Ascending aorta (tissue), 2 donors: ENCODE measurements around the gene ABHD15. TPM values are rescaled to one million over a fixed set of nuclear protein-coding genes. Genes with fewer than 3 reads are reported as not detected.
"Not testable (repeated sequence)": the region's sequence is repeated elsewhere in the genome, so short reads cannot be mapped to it uniquely, and the experiment has no call there.

Experiments
- DNase-seq, 2 donors: peaks; one replicate each; pipeline ENCODE4 v3.0.0-alpha.2; 2019; ENCODE audit warnings: low spot score in 2 of 2
- H3K27ac ChIP-seq, 2 donors: fragments of 200-600 bp; sonication (generic); one replicate each; pipeline ENCODE4 v1.5.1; 2016 to 2017; ENCODE audit warnings: mild to moderate bottlenecking in 1 of 2
- H3K27me3 ChIP-seq: fragments of 200-600 bp; sonication (generic); one replicate; pipeline ENCODE4 v1.5.1; 2017
- H3K36me3 ChIP-seq, 2 donors: fragments of 200-600 bp; sonication (generic); one replicate each; pipeline ENCODE4 v1.5.1; 2016
- H3K4me1 ChIP-seq, 2 donors: fragments of 200-600 bp; sonication (generic); one replicate each; pipeline ENCODE4 v1.5.1; 2016 to 2017; ENCODE audit warnings: mild to moderate bottlenecking in 1 of 2
- H3K4me3 ChIP-seq, 2 donors: fragments of 200-600 bp; sonication (generic); one replicate each; pipeline ENCODE4 v1.5.1; 2016 to 2017; ENCODE audit warnings: mild to moderate bottlenecking in 1 of 2
- H3K9me3 ChIP-seq, 2 donors: fragments of 200-600 bp; sonication (generic); one replicate each; pipeline ENCODE4 v1.5.1; 2016
- intact Hi-C: fragments of 100-400 bp; cut with DNase I; formaldehyde crosslinking; loops from one replicate; pipeline ENCODE4 v1.15.1; 2023
- total RNA-seq: library from RNA; depleted of rRNA; stranded (reverse); fragments of >200 nt; gene quantifications from one replicate; pipeline ENCODE4 v1.1.0, GENCODE V29; 2016
- TF ChIP-seq, protein P1 (sequence below), 3 experiments: fragments of 200-600 bp in 2 of 3; fragments of 450-650 bp in 1 of 3; sonication (generic) in 2 of 3; IDR thresholded peaks; one replicate each; pipeline ENCODE4 v1.5.1; 2016 to 2019; ENCODE audit warnings: antibody characterized with exemption in 3 of 3, mild to moderate bottlenecking in 1 of 3, moderate library complexity in 1 of 3

ABHD15 gene
- total RNA-seq, 1 donor from 2014 or later, result 11.0 TPM

DNA sequence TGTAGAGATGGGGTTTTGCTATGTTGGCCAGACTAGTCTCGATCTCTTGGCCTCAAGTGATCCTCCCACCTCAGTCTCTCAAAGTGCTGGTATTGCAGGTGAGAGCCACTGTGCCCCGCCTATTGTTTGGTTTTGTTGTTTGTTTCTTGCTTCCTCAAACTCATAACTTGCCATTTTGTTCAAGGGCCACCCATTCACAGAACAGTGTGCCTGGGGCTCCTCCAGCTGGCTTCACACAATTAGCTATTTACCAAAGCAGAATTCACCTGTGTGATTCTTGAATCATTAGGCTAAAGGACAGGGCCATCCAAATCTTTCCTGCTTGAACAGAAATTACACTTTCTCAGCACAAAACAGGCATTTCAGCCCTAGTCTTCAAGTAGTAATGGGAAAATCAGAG is 7.2 kb downstream of the ABHD15 start:
- Histone ChIP-seq H3K36me3 (peaks cover 0 to 5% of the 10 kb centered on the region in 2 donors), H3K27ac (no peak overlapping the region)

DNA sequence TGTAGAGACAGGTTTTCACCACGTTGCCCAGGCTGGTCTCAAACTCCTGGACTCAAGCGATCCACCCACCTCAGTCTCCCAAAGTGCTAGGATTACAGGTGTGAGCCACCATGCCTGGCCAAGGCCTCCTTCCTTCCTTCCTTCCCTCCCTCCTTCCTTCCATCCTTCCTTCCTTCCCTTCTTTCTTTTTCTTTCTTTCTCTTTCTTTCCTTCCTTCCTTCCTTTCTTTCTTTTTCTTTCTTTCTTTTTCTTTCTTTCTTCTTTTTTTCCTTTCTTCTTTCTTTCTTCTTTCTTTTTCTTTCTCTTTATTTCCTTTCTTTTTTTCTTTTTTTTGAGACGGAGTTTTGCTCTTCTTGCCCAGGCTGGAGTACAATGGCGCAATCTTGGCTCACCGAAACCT is 8.7 kb downstream of the ABHD15 start:
- not testable (repeated sequence) for H3K27me3 ChIP-seq

More for the DNA sequence above, 7.2 kb downstream of the ABHD15 start:
- Histone ChIP-seq H3K9me3 (no peaks in the 10 kb centered on the region), H3K27me3 (no peaks in the 10 kb centered on the region), H3K4me3 (no peak overlapping the region), H3K4me1 (no peaks in the 10 kb centered on the region)
- no peak for DNase-seq
- TF ChIP-seq, protein P1, sequence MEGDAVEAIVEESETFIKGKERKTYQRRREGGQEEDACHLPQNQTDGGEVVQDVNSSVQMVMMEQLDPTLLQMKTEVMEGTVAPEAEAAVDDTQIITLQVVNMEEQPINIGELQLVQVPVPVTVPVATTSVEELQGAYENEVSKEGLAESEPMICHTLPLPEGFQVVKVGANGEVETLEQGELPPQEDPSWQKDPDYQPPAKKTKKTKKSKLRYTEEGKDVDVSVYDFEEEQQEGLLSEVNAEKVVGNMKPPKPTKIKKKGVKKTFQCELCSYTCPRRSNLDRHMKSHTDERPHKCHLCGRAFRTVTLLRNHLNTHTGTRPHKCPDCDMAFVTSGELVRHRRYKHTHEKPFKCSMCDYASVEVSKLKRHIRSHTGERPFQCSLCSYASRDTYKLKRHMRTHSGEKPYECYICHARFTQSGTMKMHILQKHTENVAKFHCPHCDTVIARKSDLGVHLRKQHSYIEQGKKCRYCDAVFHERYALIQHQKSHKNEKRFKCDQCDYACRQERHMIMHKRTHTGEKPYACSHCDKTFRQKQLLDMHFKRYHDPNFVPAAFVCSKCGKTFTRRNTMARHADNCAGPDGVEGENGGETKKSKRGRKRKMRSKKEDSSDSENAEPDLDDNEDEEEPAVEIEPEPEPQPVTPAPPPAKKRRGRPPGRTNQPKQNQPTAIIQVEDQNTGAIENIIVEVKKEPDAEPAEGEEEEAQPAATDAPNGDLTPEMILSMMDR (IDR thresholded peaks at IDR 0.05), result no peak
- intact Hi-C loops, result no loop called here

DNA sequence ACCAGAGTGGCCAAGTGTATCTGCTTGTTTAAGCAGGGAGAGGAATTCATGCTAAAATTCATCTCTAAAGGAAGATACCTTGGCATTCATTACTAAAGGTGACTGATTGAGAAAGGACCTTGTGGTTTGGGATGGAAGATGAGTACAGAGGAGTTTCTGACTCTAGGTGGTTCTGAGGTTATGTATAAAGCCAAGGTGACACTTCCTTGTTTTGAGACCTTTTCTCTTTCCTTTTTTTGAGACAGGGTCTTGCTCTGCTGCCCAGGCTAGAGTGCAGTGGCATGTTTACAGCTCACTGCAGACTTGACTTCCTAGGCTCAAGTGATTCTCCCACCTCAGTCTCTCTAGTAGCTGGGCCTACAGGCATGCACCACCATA is 9.1 kb downstream of the ABHD15 start:
- DNase-seq, result no peak
- H3K36me3 ChIP-seq, result peaks cover 0 to 5% of the 10 kb centered on the region in 2 donors
- no peaks in the 10 kb centered on the region for H3K27me3 ChIP-seq
- TF ChIP-seq, protein P1 (IDR thresholded peaks at IDR 0.05), result no peak
- no peaks in the 10 kb centered on the region for H3K9me3 ChIP-seq
- no peak overlapping the region for H3K27ac ChIP-seq
- H3K4me1 ChIP-seq, result no peaks in the 10 kb centered on the region
- intact Hi-C loops, result no loop called here
- H3K4me3 ChIP-seq, result no peak overlapping the region

More for the DNA sequence above, 8.7 kb downstream of the ABHD15 start:
- H3K4me1 ChIP-seq, H3K36me3 ChIP-seq, H3K9me3 ChIP-seq, DNase-seq, H3K4me3 ChIP-seq, H3K27ac ChIP-seq, intact Hi-C loops: not testable (repeated sequence)

DNA sequence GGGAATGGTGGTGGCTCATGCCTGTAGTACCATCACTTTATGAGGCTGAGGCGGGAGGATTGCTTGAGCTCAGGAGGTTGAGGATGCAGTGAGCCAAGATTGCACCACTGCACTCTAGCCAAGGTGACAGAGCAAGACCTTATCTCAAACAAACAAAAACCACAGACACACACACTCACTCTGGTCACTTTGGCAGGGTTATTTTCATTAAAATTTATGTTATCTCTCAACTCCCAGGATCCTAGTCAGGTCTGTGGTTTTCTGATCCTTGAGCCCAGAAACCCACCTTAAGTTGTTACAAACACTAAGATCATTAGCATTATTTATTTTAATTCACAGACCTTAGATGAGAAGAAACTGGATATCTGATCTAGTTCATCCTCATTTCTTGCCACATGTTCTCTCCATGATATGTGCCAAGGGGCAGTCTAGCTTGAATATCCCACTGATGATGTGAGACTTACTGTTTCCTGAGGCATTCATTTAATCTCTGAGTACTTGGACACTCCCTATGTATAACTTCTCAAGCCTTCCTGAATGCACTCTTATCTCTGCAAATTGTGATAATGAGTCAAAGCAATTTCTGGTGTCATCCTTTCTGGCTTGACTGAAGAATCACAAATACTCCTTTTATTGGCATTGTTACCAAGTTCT is 9.6 kb downstream of the ABHD15 start:
- Histone ChIP-seq H3K36me3 (peaks cover 0 to 4% of the 10 kb centered on the region in 2 donors), H3K4me1 (no peaks in the 10 kb centered on the region), H3K9me3 (no peaks in the 10 kb centered on the region), H3K27me3 (no peaks in the 10 kb centered on the region), H3K27ac (no peak overlapping the region), H3K4me3 (no peak overlapping the region)
- intact Hi-C loops, result no loop called here
- DNase-seq, result no peak
- TF ChIP-seq, protein P1 (IDR thresholded peaks at IDR 0.05), result no peak

DNA sequence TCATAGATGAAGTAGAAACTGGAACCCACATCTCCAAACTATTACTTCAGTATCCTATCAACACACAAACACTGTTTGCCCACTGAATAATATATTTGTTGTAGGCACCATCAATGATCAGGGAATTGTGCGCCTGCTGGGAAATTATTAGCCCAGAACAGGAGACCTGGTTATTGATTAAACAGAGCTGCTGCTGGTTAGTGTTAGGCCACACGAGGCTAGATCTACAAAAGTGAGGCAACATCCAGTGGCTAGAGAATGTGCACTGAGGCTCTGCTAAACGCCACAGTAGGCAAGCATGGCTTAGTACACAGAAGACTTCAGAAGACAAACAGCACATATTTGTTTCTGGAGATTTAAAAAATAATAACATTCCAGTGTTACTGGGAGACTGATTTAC is 11.0 kb downstream of the ABHD15 start:
- no peaks in the 10 kb centered on the region for H3K4me1 ChIP-seq
- no peak overlapping the region for H3K4me3 ChIP-seq
- H3K9me3 ChIP-seq, result no peaks in the 10 kb centered on the region
- TF ChIP-seq, protein P1 (IDR thresholded peaks at IDR 0.05), result no peak
- peaks cover 0 to 3% of the 10 kb centered on the region in 2 donors for H3K36me3 ChIP-seq
- intact Hi-C loops, result no loop called here
- H3K27me3 ChIP-seq, result no peaks in the 10 kb centered on the region
- H3K27ac ChIP-seq, result no peak overlapping the region
- DNase-seq, result no peak

DNA sequence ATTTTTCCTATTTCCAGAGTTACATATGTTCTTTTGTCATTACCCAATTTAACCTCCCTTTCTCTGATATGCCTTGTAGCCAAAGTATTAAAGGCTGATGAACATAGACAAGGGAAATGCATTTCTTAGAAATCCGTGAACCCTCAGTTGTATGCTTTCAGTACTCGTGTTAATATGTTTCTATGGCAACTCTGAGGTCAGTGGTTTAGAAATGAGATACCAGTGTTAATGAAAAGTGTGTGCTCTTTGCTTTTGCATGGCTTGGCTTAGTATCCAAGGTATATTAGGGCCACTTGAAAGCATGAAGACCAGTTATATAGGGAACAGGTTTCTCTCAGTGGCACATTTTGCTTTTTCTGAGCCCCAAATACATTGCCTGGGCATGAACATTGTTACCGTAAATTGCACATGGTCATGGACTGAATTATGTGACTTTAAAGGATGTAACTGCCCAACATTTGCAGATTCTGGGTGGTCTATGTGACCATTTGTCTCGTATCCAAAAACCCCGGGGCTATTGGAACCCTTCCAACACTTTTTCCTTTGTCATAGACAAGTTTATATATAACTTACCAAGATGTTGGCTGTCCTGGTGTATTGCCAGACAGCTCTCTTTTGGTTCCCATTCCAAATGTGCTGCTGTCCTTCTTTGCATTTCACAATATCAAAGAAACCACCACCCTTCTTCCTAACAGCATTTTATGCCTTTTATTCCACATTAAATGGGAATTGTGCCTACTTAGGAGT is 17.5 kb downstream of the ABHD15 start:
- no peaks in the 10 kb centered on the region for H3K27me3 ChIP-seq
- H3K4me3 ChIP-seq, result no peak overlapping the region
- no peaks in the 10 kb centered on the region for H3K4me1 ChIP-seq
- H3K36me3 ChIP-seq, result peaks cover 0 to 7% of the 10 kb centered on the region in 2 donors
- intact Hi-C loops, result no loop called here
- no peaks in the 10 kb centered on the region for H3K9me3 ChIP-seq
- DNase-seq, result no peak
- H3K27ac ChIP-seq, result no peak overlapping the region
- TF ChIP-seq, protein P1 (IDR thresholded peaks at IDR 0.05), result no peak
